Neural crest cell (in vitro differentiated cells): ENCODE measurements around the gene LRRC70. TPM values are rescaled to one million over a fixed set of nuclear protein-coding genes. Genes with fewer than 3 reads are reported as not detected.
A peak's percentile ranks its signal among the peaks of the same experiment; 100 is the strongest.

ENCODE experiments used
- DNase-seq: peaks from one replicate; pipeline ENCODE4 v3.0.0; 2021; ENCODE audit warnings: low read depth, mixed read lengths, low spot score
- H3K27ac Mint-ChIP-seq: one replicate; pipeline ENCODE4 v1.8.0; 2021; ENCODE audit warnings: mild to moderate bottlenecking, mixed read lengths; ENCODE audit not compliant: unreplicated experiment
- H3K27me3 Mint-ChIP-seq: 2 replicates; pipeline ENCODE4 v1.8.0; 2021; ENCODE audit warnings: low read depth, mild to moderate bottlenecking, mixed read lengths
- H3K36me3 Mint-ChIP-seq: 2 replicates; pipeline ENCODE4 v1.8.0; 2021; ENCODE audit warnings: low read depth, mild to moderate bottlenecking, mixed read lengths
- H3K4me1 Mint-ChIP-seq: 2 replicates; pipeline ENCODE4 v1.8.0; 2021; ENCODE audit warnings: mixed read lengths
- H3K4me3 Mint-ChIP-seq: one replicate; pipeline ENCODE4 v1.8.0; 2021; ENCODE audit warnings: mild to moderate bottlenecking, mixed read lengths
- H3K9me3 Mint-ChIP-seq: 2 replicates; pipeline ENCODE4 v1.8.0; 2021; ENCODE audit warnings: mixed read lengths
- CTCF ChIP-seq: fragments of 200-600 bp; sonication (generic); conservative IDR thresholded peaks from 2 replicates; pipeline ENCODE4 v1.5.0; 2021; ENCODE audit warnings: antibody characterized with exemption, mild to moderate bottlenecking
- total RNA-seq: library from RNA; stranded (reverse); gene quantifications from 2 replicates; pipeline ENCODE4 v1.2.1, GENCODE V29; 2021

LRRC70 gene
- total RNA-seq, 1 donor from 2014 or later = 0.19 TPM

- Mint-ChIP-seq H3K4me3 (no peak overlapping the region), H3K9me3 (no peaks in the 10 kb centered on the region), H3K36me3 (peaks cover 3% of the 10 kb centered on the region), H3K27ac (peak overlapping the region; percentile 1), H3K4me1 (peaks cover 11% of the 10 kb centered on the region), H3K27me3 (no peaks in the 10 kb centered on the region)
- no peak for DNase-seq
- no peak for TF ChIP-seq CTCF
These were observed 3.6 kb upstream of the LRRC70 start for GRCh38 chr5:62575066-62575465.

- TF ChIP-seq CTCF = no peak
- Mint-ChIP-seq H3K4me3 (no peak overlapping the region), H3K27me3 (no peaks in the 10 kb centered on the region), H3K9me3 (no peaks in the 10 kb centered on the region), H3K4me1 (peaks cover 11% of the 10 kb centered on the region), H3K36me3 (peaks cover under 1% of the 10 kb centered on the region), H3K27ac (peak overlapping the region; percentile 1)
- no peak for DNase-seq
These were observed 3.1 kb upstream of the LRRC70 start for GRCh38 chr5:62575489-62575888.

GRCh38 chr5:62576570-62577170 is 1.9 kb upstream of the LRRC70 start:
- Mint-ChIP-seq H3K27ac (no peak overlapping the region), H3K36me3 (no peaks in the 10 kb centered on the region), H3K4me3 (no peak overlapping the region), H3K27me3 (no peaks in the 10 kb centered on the region), H3K9me3 (no peaks in the 10 kb centered on the region), H3K4me1 (peaks cover 11% of the 10 kb centered on the region)
- no peak for DNase-seq
- no peak for TF ChIP-seq CTCF

GRCh38 chr5:62577488-62577887 is 1.1 kb upstream of the LRRC70 start:
- DNase-seq = no peak
- no peak for TF ChIP-seq CTCF
- Mint-ChIP-seq H3K27me3 (no peaks in the 10 kb centered on the region), H3K4me3 (no peak overlapping the region), H3K27ac (no peak overlapping the region), H3K4me1 (peaks cover 11% of the 10 kb centered on the region), H3K36me3 (no peaks in the 10 kb centered on the region), H3K9me3 (no peaks in the 10 kb centered on the region)

GRCh38 chr5:62579761-62580160 is 1.1 kb downstream of the LRRC70 start:
- no peak for TF ChIP-seq CTCF
- no peak overlapping the region for H3K27ac Mint-ChIP-seq
- no peaks in the 10 kb centered on the region for H3K9me3 Mint-ChIP-seq
- H3K36me3 Mint-ChIP-seq = no peaks in the 10 kb centered on the region
- DNase-seq = no peak
- no peak overlapping the region for H3K4me3 Mint-ChIP-seq
- H3K27me3 Mint-ChIP-seq = no peaks in the 10 kb centered on the region
- H3K4me1 Mint-ChIP-seq = peaks cover 11% of the 10 kb centered on the region
